Measurements from ENCODE around the gene CAVIN4. TPM values are rescaled to one million over a fixed set of nuclear protein-coding genes. Genes with fewer than 3 reads are reported as not detected.

The CAVIN4 gene
- total RNA-seq, 4 donors from 2014 or later: 1.0 to 4.2 (median 1.6) TPM

- Histone ChIP-seq H3K9me3 (no peaks in the 10 kb centered on the region), H3K27ac (no peak overlapping the region), H3K27me3 (no peaks in the 10 kb centered on the region), H3K36me3 (no peaks in the 10 kb centered on the region), H3K4me3 (replicated peaks in 1 of 3) (no peak overlapping the region), H3K4me1 (no peaks in the 10 kb centered on the region)
- intact Hi-C loops (cut with DNase I): no loop called here
- no peak for TF ChIP-seq POLR2A (IDR thresholded peaks at IDR 0.05)
- TF ChIP-seq CTCF (IDR thresholded peaks at IDR 0.05): no peak
- 68 to 84% methylated on average over 9 of the region's 9 CpGs for WGBS, 2 donors
- no peak for DNase-seq
Measured at GRCh38 chr9:100587375-100587774, 9.5 kb downstream of the CAVIN4 start.

GRCh38 chr9:100589582-100589981, 11.7 kb downstream of the CAVIN4 start:
- intact Hi-C loops (cut with DNase I): no loop called here
- H3K36me3 ChIP-seq: no peaks in the 10 kb centered on the region
- no peak for TF ChIP-seq POLR2A (IDR thresholded peaks at IDR 0.05)
- TF ChIP-seq CTCF (IDR thresholded peaks at IDR 0.05): no peak
- no peak overlapping the region for H3K27ac ChIP-seq
- no peak overlapping the region for H3K4me3 ChIP-seq (replicated peaks in 1 of 3)
- DNase-seq: no peak
- no peaks in the 10 kb centered on the region for H3K9me3 ChIP-seq
- 87 to 94% methylated on average over 5 of the region's 5 CpGs for WGBS, 2 donors
- no peaks in the 10 kb centered on the region for H3K27me3 ChIP-seq
- no peaks in the 10 kb centered on the region for H3K4me1 ChIP-seq

- no peaks in the 10 kb centered on the region for H3K9me3 ChIP-seq
- H3K27me3 ChIP-seq: no peaks in the 10 kb centered on the region
- intact Hi-C loops (cut with DNase I): loop anchor here (10.0 kb wide), 2 partner anchors 86 to 166 kb away; partner anchors contain the start of gene MSANTD3
- no peaks in the 10 kb centered on the region for H3K36me3 ChIP-seq
- WGBS, 2 donors: 76 to 81% methylated on average over 2 of the region's 2 CpGs
- H3K4me3 ChIP-seq (replicated peaks in 1 of 3): no peak overlapping the region
- DNase-seq: no peak
- no peak for TF ChIP-seq POLR2A (IDR thresholded peaks at IDR 0.05)
- H3K4me1 ChIP-seq: peaks cover 0 to 4% of the 10 kb centered on the region in 2 donors
- no peak overlapping the region for H3K27ac ChIP-seq
Measured at GRCh38 chr9:100590481-100590880, 12.6 kb downstream of the CAVIN4 start.

- Histone ChIP-seq H3K36me3 (no peaks in the 10 kb centered on the region), H3K27me3 (no peaks in the 10 kb centered on the region), H3K4me3 (replicated peaks in 1 of 3) (no peak overlapping the region), H3K4me1 (peaks cover 0 to 4% of the 10 kb centered on the region in 2 donors), H3K9me3 (no peaks in the 10 kb centered on the region), H3K27ac (no peak overlapping the region)
- 96 to 99% methylated on average over 6 of the region's 6 CpGs for WGBS, 2 donors
- no peak for DNase-seq
- intact Hi-C loops (cut with DNase I): loop anchor here (10.0 kb wide), 2 partner anchors 86 to 166 kb away; partner anchors contain the start of gene MSANTD3
- TF ChIP-seq CTCF (IDR thresholded peaks at IDR 0.05) (no peak), POLR2A (IDR thresholded peaks at IDR 0.05) (no peak)
Measured at GRCh38 chr9:100591139-100591538, 13.3 kb downstream of the CAVIN4 start.

- Histone ChIP-seq H3K27me3 (no peaks in the 10 kb centered on the region), H3K27ac (no peak overlapping the region), H3K36me3 (no peaks in the 10 kb centered on the region), H3K9me3 (no peaks in the 10 kb centered on the region), H3K4me3 (replicated peaks in 1 of 3) (no peak overlapping the region), H3K4me1 (peaks cover 0 to 4% of the 10 kb centered on the region in 2 donors)
- intact Hi-C loops (cut with DNase I): loop anchor here (10.0 kb wide), 2 partner anchors 87 to 167 kb away; partner anchors contain the start of gene MSANTD3
- TF ChIP-seq POLR2A (IDR thresholded peaks at IDR 0.05) (no peak), CTCF (IDR thresholded peaks at IDR 0.05) (no peak)
- WGBS, 2 donors: 92 to 95% methylated on average over 5 of the region's 5 CpGs
- DNase-seq: no peak
Measured at GRCh38 chr9:100591639-100592412, 13.9 kb downstream of the CAVIN4 start.

Data from thyroid gland (tissue), 4 donors.